ENCODE measurements around the gene DDX46.

DNA sequence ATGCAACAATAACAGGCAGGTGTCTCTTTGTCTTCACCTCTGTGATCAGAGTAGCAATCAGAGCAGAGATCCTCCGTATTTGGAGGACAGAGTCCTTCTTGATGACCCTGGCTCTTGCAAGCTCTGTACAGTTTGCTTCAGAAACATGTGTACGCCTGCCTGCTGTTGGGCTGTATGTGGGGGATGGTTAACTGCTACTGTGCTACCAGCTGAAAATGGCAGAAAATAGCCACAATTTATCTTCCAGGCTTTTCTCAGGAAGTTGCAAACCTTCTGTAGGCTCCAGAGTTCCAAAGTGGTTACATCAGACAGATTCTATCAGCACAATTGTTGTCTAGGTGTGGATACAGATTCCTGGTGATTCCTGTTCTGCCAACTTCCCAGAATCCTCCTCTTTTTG, 35.5 kb downstream of the DDX46 start:
- TF ChIP-seq TFCP2L1 (CRISPR knock-in tag; IDR thresholded peaks at IDR 0.05) = no peak
- TF ChIP-seq KDM1A (IDR thresholded peaks at IDR 0.05; ENCODE audit: low read depth) = no peak
- TF ChIP-seq ZFP36 (IDR thresholded peaks at IDR 0.05; ENCODE audit: borderline replicate concordance, partially characterized antibody) = no peak
- TF ChIP-seq BHLHE40 (IDR thresholded peaks at IDR 0.05; ENCODE audit: low read depth, low read length) = no peak
- no peak for TF ChIP-seq SREBF2 (IDR thresholded peaks at IDR 0.05)
- no peak for TF ChIP-seq SMC3 (IDR thresholded peaks at IDR 0.05)
- TF ChIP-seq, protein P1, sequence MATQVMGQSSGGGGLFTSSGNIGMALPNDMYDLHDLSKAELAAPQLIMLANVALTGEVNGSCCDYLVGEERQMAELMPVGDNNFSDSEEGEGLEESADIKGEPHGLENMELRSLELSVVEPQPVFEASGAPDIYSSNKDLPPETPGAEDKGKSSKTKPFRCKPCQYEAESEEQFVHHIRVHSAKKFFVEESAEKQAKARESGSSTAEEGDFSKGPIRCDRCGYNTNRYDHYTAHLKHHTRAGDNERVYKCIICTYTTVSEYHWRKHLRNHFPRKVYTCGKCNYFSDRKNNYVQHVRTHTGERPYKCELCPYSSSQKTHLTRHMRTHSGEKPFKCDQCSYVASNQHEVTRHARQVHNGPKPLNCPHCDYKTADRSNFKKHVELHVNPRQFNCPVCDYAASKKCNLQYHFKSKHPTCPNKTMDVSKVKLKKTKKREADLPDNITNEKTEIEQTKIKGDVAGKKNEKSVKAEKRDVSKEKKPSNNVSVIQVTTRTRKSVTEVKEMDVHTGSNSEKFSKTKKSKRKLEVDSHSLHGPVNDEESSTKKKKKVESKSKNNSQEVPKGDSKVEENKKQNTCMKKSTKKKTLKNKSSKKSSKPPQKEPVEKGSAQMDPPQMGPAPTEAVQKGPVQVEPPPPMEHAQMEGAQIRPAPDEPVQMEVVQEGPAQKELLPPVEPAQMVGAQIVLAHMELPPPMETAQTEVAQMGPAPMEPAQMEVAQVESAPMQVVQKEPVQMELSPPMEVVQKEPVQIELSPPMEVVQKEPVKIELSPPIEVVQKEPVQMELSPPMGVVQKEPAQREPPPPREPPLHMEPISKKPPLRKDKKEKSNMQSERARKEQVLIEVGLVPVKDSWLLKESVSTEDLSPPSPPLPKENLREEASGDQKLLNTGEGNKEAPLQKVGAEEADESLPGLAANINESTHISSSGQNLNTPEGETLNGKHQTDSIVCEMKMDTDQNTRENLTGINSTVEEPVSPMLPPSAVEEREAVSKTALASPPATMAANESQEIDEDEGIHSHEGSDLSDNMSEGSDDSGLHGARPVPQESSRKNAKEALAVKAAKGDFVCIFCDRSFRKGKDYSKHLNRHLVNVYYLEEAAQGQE (IDR thresholded peaks at IDR 0.05) = no peak
- no peak for TF ChIP-seq ZNF302 (CRISPR knock-in tag; IDR thresholded peaks at IDR 0.05)
- no peak for TF ChIP-seq POLR2A (IDR thresholded peaks at IDR 0.05; ENCODE audit: low read length)
- TF ChIP-seq, protein P2, sequence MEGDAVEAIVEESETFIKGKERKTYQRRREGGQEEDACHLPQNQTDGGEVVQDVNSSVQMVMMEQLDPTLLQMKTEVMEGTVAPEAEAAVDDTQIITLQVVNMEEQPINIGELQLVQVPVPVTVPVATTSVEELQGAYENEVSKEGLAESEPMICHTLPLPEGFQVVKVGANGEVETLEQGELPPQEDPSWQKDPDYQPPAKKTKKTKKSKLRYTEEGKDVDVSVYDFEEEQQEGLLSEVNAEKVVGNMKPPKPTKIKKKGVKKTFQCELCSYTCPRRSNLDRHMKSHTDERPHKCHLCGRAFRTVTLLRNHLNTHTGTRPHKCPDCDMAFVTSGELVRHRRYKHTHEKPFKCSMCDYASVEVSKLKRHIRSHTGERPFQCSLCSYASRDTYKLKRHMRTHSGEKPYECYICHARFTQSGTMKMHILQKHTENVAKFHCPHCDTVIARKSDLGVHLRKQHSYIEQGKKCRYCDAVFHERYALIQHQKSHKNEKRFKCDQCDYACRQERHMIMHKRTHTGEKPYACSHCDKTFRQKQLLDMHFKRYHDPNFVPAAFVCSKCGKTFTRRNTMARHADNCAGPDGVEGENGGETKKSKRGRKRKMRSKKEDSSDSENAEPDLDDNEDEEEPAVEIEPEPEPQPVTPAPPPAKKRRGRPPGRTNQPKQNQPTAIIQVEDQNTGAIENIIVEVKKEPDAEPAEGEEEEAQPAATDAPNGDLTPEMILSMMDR (IDR thresholded peaks at IDR 0.05) = no peak
- no peak for TF ChIP-seq MAZ (IDR thresholded peaks at IDR 0.05; ENCODE audit: borderline replicate concordance, low read depth, low read length)
